ENCODE measurements around the gene MGAT4B. TPM values are rescaled to one million over a fixed set of nuclear protein-coding genes. Genes with fewer than 3 reads are reported as not detected.

Gene MGAT4B
- total and polyA plus RNA-seq, 2 of the 13 experiments (the other 11 are each of a cell fraction or from before 2014, with no cell fraction given): 93.5 to 130 TPM

DNA sequence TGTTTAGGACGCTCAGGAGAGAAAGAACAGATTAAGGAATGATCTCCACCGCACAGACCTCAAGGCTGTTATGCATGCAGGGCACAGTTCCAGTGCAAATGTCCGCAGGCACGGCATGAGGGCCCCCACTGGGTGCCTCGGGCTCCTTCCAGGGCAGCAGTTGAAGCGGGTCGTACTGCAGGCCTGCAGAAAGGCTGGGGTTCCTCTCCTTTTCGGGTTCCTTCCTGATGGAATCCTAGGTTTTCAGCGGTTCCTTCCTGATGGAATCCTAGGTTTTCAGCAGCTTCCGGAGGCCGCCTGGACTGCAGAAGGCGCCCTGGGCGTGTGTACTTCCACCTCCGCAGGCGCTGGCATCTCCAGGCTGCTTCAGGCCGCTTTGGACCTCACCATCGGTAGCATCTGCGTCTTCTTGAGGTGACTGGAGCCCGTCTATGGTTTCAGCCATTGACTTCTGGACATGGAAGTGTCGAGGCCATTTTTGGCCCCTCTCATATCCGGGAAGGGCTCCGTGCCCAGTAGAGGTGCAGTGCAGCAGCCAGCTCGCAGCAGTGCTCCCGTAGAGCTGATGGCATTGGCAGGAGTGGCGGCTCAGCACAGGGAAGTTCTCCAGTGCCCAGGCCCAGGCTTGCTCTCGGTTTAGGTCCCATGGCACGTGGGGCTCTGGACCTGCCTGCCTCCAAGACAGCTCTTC, 5.6 kb upstream of the MGAT4B start:
- Histone ChIP-seq H4K20me1 (ENCODE audit: insufficient read depth, low read length) (no peaks in the 10 kb centered on the region), H3K27me3 (ENCODE audit: control insufficient read depth in 1 of 2, insufficient read depth in 2 of 2, low read length in 2 of 2) (no peaks in the 10 kb centered on the region), H3K4me2 (ENCODE audit: low read depth, low read length) (no peak overlapping the region), H3K79me2 (ENCODE audit: insufficient read depth, low read length) (no peaks in the 10 kb centered on the region), H3K9me3 (ENCODE audit: low read length) (no peaks in the 10 kb centered on the region), H3K36me3 (replicated peaks in 1 of 2; ENCODE audit: control insufficient read depth in 1 of 2, insufficient read depth in 2 of 2, low read length in 2 of 2) (peaks cover 11 to 19% of the 10 kb centered on the region in 2 experiments; a peak in 4 of 5 replicates), H3K27ac (ENCODE audit: extremely low read length, insufficient read depth, low read length) (no peak overlapping the region), H3K4me3 (replicated peaks in 1 of 3; ENCODE audit: insufficient read depth in 1 of 3, low read depth in 2 of 3, low read length in 3 of 3) (no peak overlapping the region), H3K4me1 (ENCODE audit: insufficient read depth, low read length) (peaks cover 6% of the 10 kb centered on the region; the same call in 1 of the 2 replicates), H2AFZ (ENCODE audit: low read length) (no peak overlapping the region), H3K9ac (ENCODE audit: insufficient read depth, low read depth, low read length) (no peak overlapping the region)
- WGBS (ENCODE audit: low lambda C conversion rate): 97% methylated on average over 17 of the region's 27 CpGs
- no TSS peak for BruUV-seq (replicated peaks)
- ChIA-PET CTCF (ENCODE audit: low intra/inter-chr PET ratio, low total read pairs) (no interaction called here), POLR2A (interaction anchor here (1.0 to 1.8 kb wide), 3 partner anchors 10 to 189 kb away, joined by 3 to 7 read pairs (median 6); partner anchors contain the start of gene HNRNPH1)
- in situ Hi-C loops (cut with HindIII; ENCODE audit: extremely low pct_ligation_motif_present, low pct_unique_long_range_greater_than_20kb) (no loop called here), intact Hi-C loops (cut with micrococcal nuclease; ENCODE audit: unreplicated experiment) (no loop called here)
- no peak for ATAC-seq
- TF ChIP-seq REL (CRISPR knock-in tag; conservative IDR thresholded peaks at IDR 0.05): no peak
- no peak for TF ChIP-seq SSRP1 (CRISPR knock-in tag; IDR thresholded peaks at IDR 0.05)
- TF ChIP-seq KDM4B (CRISPR knock-in tag; IDR thresholded peaks at IDR 0.05): no peak
- no peak for TF ChIP-seq HOXD1 (CRISPR knock-in tag; IDR thresholded peaks at IDR 0.05)
- no peak for TF ChIP-seq ZNF770 (CRISPR knock-in tag; IDR thresholded peaks at IDR 0.05)
- TF ChIP-seq, protein P1, sequence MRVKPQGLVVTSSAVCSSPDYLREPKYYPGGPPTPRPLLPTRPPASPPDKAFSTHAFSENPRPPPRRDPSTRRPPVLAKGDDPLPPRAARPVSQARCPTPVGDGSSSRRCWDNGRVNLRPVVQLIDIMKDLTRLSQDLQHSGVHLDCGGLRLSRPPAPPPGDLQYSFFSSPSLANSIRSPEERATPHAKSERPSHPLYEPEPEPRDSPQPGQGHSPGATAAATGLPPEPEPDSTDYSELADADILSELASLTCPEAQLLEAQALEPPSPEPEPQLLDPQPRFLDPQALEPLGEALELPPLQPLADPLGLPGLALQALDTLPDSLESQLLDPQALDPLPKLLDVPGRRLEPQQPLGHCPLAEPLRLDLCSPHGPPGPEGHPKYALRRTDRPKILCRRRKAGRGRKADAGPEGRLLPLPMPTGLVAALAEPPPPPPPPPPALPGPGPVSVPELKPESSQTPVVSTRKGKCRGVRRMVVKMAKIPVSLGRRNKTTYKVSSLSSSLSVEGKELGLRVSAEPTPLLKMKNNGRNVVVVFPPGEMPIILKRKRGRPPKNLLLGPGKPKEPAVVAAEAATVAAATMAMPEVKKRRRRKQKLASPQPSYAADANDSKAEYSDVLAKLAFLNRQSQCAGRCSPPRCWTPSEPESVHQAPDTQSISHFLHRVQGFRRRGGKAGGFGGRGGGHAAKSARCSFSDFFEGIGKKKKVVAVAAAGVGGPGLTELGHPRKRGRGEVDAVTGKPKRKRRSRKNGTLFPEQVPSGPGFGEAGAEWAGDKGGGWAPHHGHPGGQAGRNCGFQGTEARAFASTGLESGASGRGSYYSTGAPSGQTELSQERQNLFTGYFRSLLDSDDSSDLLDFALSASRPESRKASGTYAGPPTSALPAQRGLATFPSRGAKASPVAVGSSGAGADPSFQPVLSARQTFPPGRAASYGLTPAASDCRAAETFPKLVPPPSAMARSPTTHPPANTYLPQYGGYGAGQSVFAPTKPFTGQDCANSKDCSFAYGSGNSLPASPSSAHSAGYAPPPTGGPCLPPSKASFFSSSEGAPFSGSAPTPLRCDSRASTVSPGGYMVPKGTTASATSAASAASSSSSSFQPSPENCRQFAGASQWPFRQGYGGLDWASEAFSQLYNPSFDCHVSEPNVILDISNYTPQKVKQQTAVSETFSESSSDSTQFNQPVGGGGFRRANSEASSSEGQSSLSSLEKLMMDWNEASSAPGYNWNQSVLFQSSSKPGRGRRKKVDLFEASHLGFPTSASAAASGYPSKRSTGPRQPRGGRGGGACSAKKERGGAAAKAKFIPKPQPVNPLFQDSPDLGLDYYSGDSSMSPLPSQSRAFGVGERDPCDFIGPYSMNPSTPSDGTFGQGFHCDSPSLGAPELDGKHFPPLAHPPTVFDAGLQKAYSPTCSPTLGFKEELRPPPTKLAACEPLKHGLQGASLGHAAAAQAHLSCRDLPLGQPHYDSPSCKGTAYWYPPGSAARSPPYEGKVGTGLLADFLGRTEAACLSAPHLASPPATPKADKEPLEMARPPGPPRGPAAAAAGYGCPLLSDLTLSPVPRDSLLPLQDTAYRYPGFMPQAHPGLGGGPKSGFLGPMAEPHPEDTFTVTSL (CRISPR knock-in tag; IDR thresholded peaks at IDR 0.05; ENCODE audit: borderline replicate concordance): no peak
- no peak for TF ChIP-seq ZNF839 (CRISPR knock-in tag; IDR thresholded peaks at IDR 0.05; ENCODE audit: borderline replicate concordance)
- TF ChIP-seq SNAPC2 (CRISPR knock-in tag; IDR thresholded peaks at IDR 0.05): no peak
- no peak for TF ChIP-seq ZFAT (CRISPR knock-in tag; conservative IDR thresholded peaks at IDR 0.05)
- TF ChIP-seq RXRB (CRISPR knock-in tag; IDR thresholded peaks at IDR 0.05; ENCODE audit: borderline replicate concordance): no peak
- TF ChIP-seq, protein P2, sequence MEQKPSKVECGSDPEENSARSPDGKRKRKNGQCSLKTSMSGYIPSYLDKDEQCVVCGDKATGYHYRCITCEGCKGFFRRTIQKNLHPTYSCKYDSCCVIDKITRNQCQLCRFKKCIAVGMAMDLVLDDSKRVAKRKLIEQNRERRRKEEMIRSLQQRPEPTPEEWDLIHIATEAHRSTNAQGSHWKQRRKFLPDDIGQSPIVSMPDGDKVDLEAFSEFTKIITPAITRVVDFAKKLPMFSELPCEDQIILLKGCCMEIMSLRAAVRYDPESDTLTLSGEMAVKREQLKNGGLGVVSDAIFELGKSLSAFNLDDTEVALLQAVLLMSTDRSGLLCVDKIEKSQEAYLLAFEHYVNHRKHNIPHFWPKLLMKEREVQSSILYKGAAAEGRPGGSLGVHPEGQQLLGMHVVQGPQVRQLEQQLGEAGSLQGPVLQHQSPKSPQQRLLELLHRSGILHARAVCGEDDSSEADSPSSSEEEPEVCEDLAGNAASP (CRISPR knock-in tag; IDR thresholded peaks at IDR 0.05; ENCODE audit: borderline replicate concordance): no peak
- TF ChIP-seq KDM2A (CRISPR knock-in tag; IDR thresholded peaks at IDR 0.05; ENCODE audit: borderline replicate concordance, low read depth): no peak
- DNase-seq (ENCODE audit: low spot score): no peak
- FAIRE-seq: no peak

All from HepG2 (cell line).